Thyroid gland (tissue), 4 donors: ENCODE results near the gene CELSR2. TPM values are rescaled to one million over a fixed set of nuclear protein-coding genes. Genes with fewer than 3 reads are reported as not detected.
A peak's percentile ranks its signal among the peaks of the same experiment; 100 is the strongest.
"Not testable (repeated sequence)": the region's sequence is repeated elsewhere in the genome, so short reads cannot be mapped to it uniquely, and the experiment has no call there.

ENCODE experiments used
- DNase-seq, 2 donors: peaks; one replicate each; pipeline ENCODE4 v3.0.0-alpha.2; 2019
- H3K27ac ChIP-seq, 3 donors: fragments of 200-600 bp; sonication (generic); 1 replicate in 2 of 3; 2 replicates in 1 of 3; pipeline ENCODE4 v1.5.1; 2016 to 2019; ENCODE audit warnings: mild to moderate bottlenecking in 1 of 3, moderate library complexity in 1 of 3
- H3K27me3 ChIP-seq: fragments of 200-600 bp; sonication (generic); one replicate; pipeline ENCODE4 v1.5.1; 2019
- H3K36me3 ChIP-seq, 2 donors: fragments of 200-600 bp; sonication (generic); one replicate each; pipeline ENCODE4 v1.5.1; 2016 to 2019
- H3K4me1 ChIP-seq, 2 donors: fragments of 200-600 bp; sonication (generic); one replicate each; pipeline ENCODE4 v1.5.1; 2017 to 2019
- H3K4me3 ChIP-seq, 3 donors: fragments of 200-600 bp; sonication (generic); replicated peaks in 1 of 3; 1 replicate in 2 of 3; 2 replicates in 1 of 3; pipeline ENCODE4 v1.5.1; 2016; ENCODE audit warnings: mild to moderate bottlenecking in 1 of 3
- H3K9me3 ChIP-seq: fragments of 200-600 bp; sonication (generic); one replicate; pipeline ENCODE4 v1.5.1; 2017
- CTCF ChIP-seq, 6 experiments: fragments of 200-600 bp in 3 of 6; fragments of 450-650 bp in 3 of 6; sonication (generic) in 3 of 6; IDR thresholded peaks; one replicate each; pipeline ENCODE4 v1.5.1; 2016 to 2019; ENCODE audit warnings: antibody characterized with exemption in 6 of 6, mild to moderate bottlenecking in 2 of 6, inconsistent platforms in 1 of 6, moderate library complexity in 1 of 6
- POLR2A ChIP-seq, 2 donors: fragments of 450-650 bp; IDR thresholded peaks; one replicate each; pipeline ENCODE4 v1.6.1; 2017; ENCODE audit warnings: antibody characterized with exemption in 2 of 2, mild to moderate bottlenecking in 2 of 2, moderate library complexity in 1 of 2
- WGBS, 2 donors: methylation state at CpG; one replicate each; pipeline ENCODE4 v1.1.5; 2017; 5-methylcytosine and 5-hydroxymethylcytosine counted together
- intact Hi-C: fragments of 100-400 bp; cut with DNase I; formaldehyde crosslinking; loops from one replicate; pipeline ENCODE4 v1.15.1; 2023
- total RNA-seq, 4 donors: library from RNA; depleted of rRNA; stranded (reverse); fragments of >200 nt; gene quantifications; one replicate each; pipeline ENCODE4 v1.2.3, GENCODE V29; 2016

The CELSR2 gene
- total RNA-seq, 4 donors from 2014 or later, result 23.5 to 54.9 (median 47.6) TPM

GRCh38 chr1:109213824-109214693, 35.3 kb upstream of the CELSR2 start, which contains the start of gene SARS1:
Gene SARS1, plus strand, starts transcription at chr1:109213918. Its CDS starts 75 bp downstream, at chr1:109213993.
- H3K4me3 ChIP-seq, result peak within 1 kb of the TSS; percentile 55 to 69 (median 66)
- intact Hi-C loops, result no loop called here
- peak within 1 kb of the TSS; percentile 74 to 92 (median 81) for H3K27ac ChIP-seq
- peak; percentile 73 to 92 for TF ChIP-seq POLR2A (IDR thresholded peaks at IDR 0.05)
- TF ChIP-seq CTCF (IDR thresholded peaks at IDR 0.05), result no peak
- H3K36me3 ChIP-seq, result no peaks in the 10 kb centered on the region
- H3K4me1 ChIP-seq, result peaks cover 21 to 34% of the 10 kb centered on the region in 2 donors
- WGBS, 2 donors, result 0 to 1% methylated on average over 34 to 43 of the region's 64 CpGs
- H3K9me3 ChIP-seq, result no peaks in the 10 kb centered on the region
- no peaks in the 10 kb centered on the region for H3K27me3 ChIP-seq
- DNase-seq, result peak; percentile 87 to 90

- Histone ChIP-seq H3K27me3 (no peaks in the 10 kb centered on the region), H3K9me3 (no peaks in the 10 kb centered on the region), H3K36me3 (no peaks in the 10 kb centered on the region), H3K27ac (peak overlapping the region; percentile 34 to 92 (median 81)), H3K4me1 (peaks cover 21 to 34% of the 10 kb centered on the region in 2 donors), H3K4me3 (peak overlapping the region; percentile 55 to 69 (median 66))
- 12 to 13% methylated on average over 13 of the region's 13 CpGs for WGBS, 2 donors
- DNase-seq, result peak; percentile 51 to 54
- TF ChIP-seq POLR2A (IDR thresholded peaks at IDR 0.05) (no peak), CTCF (IDR thresholded peaks at IDR 0.05) (no peak)
- intact Hi-C loops, result no loop called here
These were observed 34.4 kb upstream of the CELSR2 start for GRCh38 chr1:109214695-109215623.

GRCh38 chr1:109216662-109217061, 32.7 kb upstream of the CELSR2 start:
- no peak for DNase-seq
- WGBS, 2 donors, result 93 to 95% methylated on average over 4 of the region's 4 CpGs
- TF ChIP-seq POLR2A (IDR thresholded peaks at IDR 0.05), result no peak
- Histone ChIP-seq H3K36me3 (no peaks in the 10 kb centered on the region), H3K27me3 (no peaks in the 10 kb centered on the region), H3K27ac (no peak overlapping the region), H3K9me3 (no peaks in the 10 kb centered on the region), H3K4me3 (no peak overlapping the region), H3K4me1 (peaks cover 21 to 34% of the 10 kb centered on the region in 2 donors)
- intact Hi-C loops, result no loop called here

- peak; percentile 24 to 25 for DNase-seq
- Histone ChIP-seq H3K27me3 (no peaks in the 10 kb centered on the region), H3K27ac (no peak overlapping the region), H3K9me3 (no peaks in the 10 kb centered on the region), H3K4me1 (peaks cover 18 to 29% of the 10 kb centered on the region in 2 donors), H3K36me3 (no peaks in the 10 kb centered on the region), H3K4me3 (no peak overlapping the region)
- intact Hi-C loops, result no loop called here
- TF ChIP-seq POLR2A (IDR thresholded peaks at IDR 0.05), result no peak
- TF ChIP-seq CTCF (IDR thresholded peaks at IDR 0.05), result no peak
- 69 to 72% methylated on average over 3 of the region's 3 CpGs for WGBS, 2 donors
These were observed 30.8 kb upstream of the CELSR2 start for GRCh38 chr1:109218516-109218915.

GRCh38 chr1:109221201-109221600, 28.1 kb upstream of the CELSR2 start:
- H3K27ac ChIP-seq, H3K27me3 ChIP-seq, DNase-seq, H3K36me3 ChIP-seq, intact Hi-C loops, H3K4me3 ChIP-seq, H3K9me3 ChIP-seq: not testable (repeated sequence)
- peaks cover 6 to 17% of the 10 kb centered on the region in 2 donors for H3K4me1 ChIP-seq
- WGBS, 2 donors, result 96 to 97% methylated on average over 9 of the region's 9 CpGs
